LNCAP (cell line): ENCODE measurements around the gene GLIS1.

Experiments
- CTCF ChIP-seq: fragments of 450-650 bp; IDR thresholded peaks from 2 replicates; pipeline ENCODE4 v1.5.1; 2017; ENCODE audit warnings: mild to moderate bottlenecking

The GLIS1 gene

GRCh38 chr1:53681351-53681976 is 57.5 kb downstream of the GLIS1 start:
- TF ChIP-seq CTCF: no peak

GRCh38 chr1:53680868-53681267 is 58.1 kb downstream of the GLIS1 start:
- TF ChIP-seq CTCF: no peak

- TF ChIP-seq CTCF: no peak
Measured at GRCh38 chr1:53678938-53679825, 59.8 kb downstream of the GLIS1 start.

- no peak for TF ChIP-seq CTCF
Measured at GRCh38 chr1:53678507-53678906, 60.5 kb downstream of the GLIS1 start.

GRCh38 chr1:53678046-53678445 is 60.9 kb downstream of the GLIS1 start:
- no peak for TF ChIP-seq CTCF

GRCh38 chr1:53677486-53677885 is 61.5 kb downstream of the GLIS1 start:
- TF ChIP-seq CTCF: no peak

- TF ChIP-seq CTCF: no peak
Measured at GRCh38 chr1:53672785-53673184, 66.2 kb downstream of the GLIS1 start.
